H9 (cell line): ENCODE measurements around the gene PIP4K2A. TPM values are rescaled to one million over a fixed set of nuclear protein-coding genes. Genes with fewer than 3 reads are reported as not detected.

Experiments used
- DNase-seq: peaks from one replicate; pipeline ENCODE4 v3.0.0-alpha.2; 2017
- H2AFZ ChIP-seq: one replicate; pipeline ENCODE4 v1.6.1; 2013; ENCODE audit warnings: mild to moderate bottlenecking, low read length, control low read depth, moderate library complexity
- H2AK5ac ChIP-seq: 2 replicates; pipeline ENCODE4 v1.6.1; 2013; ENCODE audit warnings: low read length, control low read depth, mixed read lengths; ENCODE audit not compliant: insufficient read length
- H2BK120ac ChIP-seq: one replicate; pipeline ENCODE4 v1.6.1; 2013; ENCODE audit warnings: low read depth, mild to moderate bottlenecking, low read length, control low read depth, inconsistent platforms; ENCODE audit not compliant: poor library complexity, severe bottlenecking
- H2BK12ac ChIP-seq: 2 replicates; pipeline ENCODE4 v1.6.1; 2013; ENCODE audit warnings: low read length, control low read depth, mixed read lengths, low read depth; ENCODE audit not compliant: insufficient read length
- H2BK15ac ChIP-seq: 2 replicates; pipeline ENCODE4 v1.6.1; 2013; ENCODE audit warnings: low read depth, low read length, control low read depth
- H2BK20ac ChIP-seq: one replicate; pipeline ENCODE4 v1.6.1; 2013; ENCODE audit warnings: low read depth, mild to moderate bottlenecking, low read length, control low read depth, inconsistent platforms; ENCODE audit not compliant: poor library complexity, severe bottlenecking
- H2BK5ac ChIP-seq: 2 replicates; pipeline ENCODE4 v1.6.1; 2013; ENCODE audit warnings: low read length, control low read depth, mixed read lengths; ENCODE audit not compliant: insufficient read length
- H3K14ac ChIP-seq: 2 replicates; pipeline ENCODE4 v1.6.1; 2013; ENCODE audit warnings: low read length, control low read depth; ENCODE audit not compliant: insufficient read depth
- H3K18ac ChIP-seq: 2 replicates; pipeline ENCODE4 v1.6.1; 2013; ENCODE audit warnings: low read depth, mild to moderate bottlenecking, mixed read lengths, low read length, control low read depth; ENCODE audit not compliant: insufficient read length
- H3K23ac ChIP-seq: 2 replicates; pipeline ENCODE4 v1.6.1; 2013; ENCODE audit warnings: low read length, control low read depth, mixed read lengths, low read depth; ENCODE audit not compliant: insufficient read length
- H3K23me2 ChIP-seq: 2 replicates; pipeline ENCODE4 v1.6.1; 2013; ENCODE audit warnings: low read depth, mild to moderate bottlenecking, mixed read lengths, low read length, control low read depth; ENCODE audit not compliant: insufficient read length, poor library complexity, severe bottlenecking
- H3K27ac ChIP-seq: 2 replicates; pipeline ENCODE4 v1.5.1; 2013; ENCODE audit warnings: low read length, control low read depth, mixed read lengths, low read depth; ENCODE audit not compliant: insufficient read length
- H3K27me3 ChIP-seq: 2 replicates; pipeline ENCODE4 v1.6.1; 2013; ENCODE audit warnings: low read length, control low read depth, inconsistent platforms; ENCODE audit not compliant: insufficient read depth
- H3K4ac ChIP-seq: 2 replicates; pipeline ENCODE4 v1.6.1; 2013; ENCODE audit warnings: low read depth, mild to moderate bottlenecking, control low read depth, inconsistent platforms, low read length, moderate library complexity
- H3K4me1 ChIP-seq: 2 replicates; pipeline ENCODE4 v1.6.1; 2013; ENCODE audit warnings: low read length, control low read depth, inconsistent platforms; ENCODE audit not compliant: insufficient read depth
- H3K4me2 ChIP-seq: 2 replicates; pipeline ENCODE4 v1.6.1; 2013; ENCODE audit warnings: low read length, control low read depth, mixed read lengths; ENCODE audit not compliant: insufficient read length, insufficient read depth
- H3K56ac ChIP-seq: 2 replicates; pipeline ENCODE4 v1.6.1; 2013; ENCODE audit warnings: low read depth, mild to moderate bottlenecking, mixed read lengths, low read length, control low read depth; ENCODE audit not compliant: insufficient read length
- H3K79me1 ChIP-seq: 2 replicates; pipeline ENCODE4 v1.6.1; 2013; ENCODE audit warnings: low read depth, mild to moderate bottlenecking, moderate library complexity, low read length, control low read depth, inconsistent platforms; ENCODE audit not compliant: insufficient read depth, poor library complexity, severe bottlenecking
- H3K79me2 ChIP-seq: 2 replicates; pipeline ENCODE4 v1.6.1; 2013; ENCODE audit warnings: low read length, control low read depth, inconsistent platforms; ENCODE audit not compliant: insufficient read depth
- H3K9ac ChIP-seq: 2 replicates; pipeline ENCODE4 v1.6.1; 2013; ENCODE audit warnings: low read length, control low read depth, mixed read lengths; ENCODE audit not compliant: insufficient read length; ENCODE audit errors: extremely low read depth
- H3K9me3 ChIP-seq: one replicate; pipeline ENCODE4 v1.6.1; 2013; ENCODE audit warnings: low read depth, low read length, inconsistent platforms; ENCODE audit not compliant: control insufficient read depth
- H3T11ph ChIP-seq: one replicate; pipeline ENCODE4 v1.6.1; 2013; ENCODE audit warnings: mild to moderate bottlenecking, low read length, control low read depth, inconsistent platforms
- H4K20me1 ChIP-seq: one replicate; pipeline ENCODE4 v1.6.1; 2013; ENCODE audit not compliant: control insufficient read depth, insufficient read length, insufficient read depth
- H4K5ac ChIP-seq: 2 replicates; pipeline ENCODE4 v1.6.1; 2013; ENCODE audit warnings: low read depth, mild to moderate bottlenecking, mixed read lengths, low read length, control low read depth; ENCODE audit not compliant: insufficient read length
- H4K8ac ChIP-seq: replicated peaks from 2 replicates; pipeline ENCODE4 v1.6.1; 2013; ENCODE audit warnings: low read length, control low read depth, mixed read lengths, low read depth; ENCODE audit not compliant: insufficient read length
- H4K91ac ChIP-seq: 2 replicates; pipeline ENCODE4 v1.6.1; 2013; ENCODE audit warnings: low read depth, mild to moderate bottlenecking, moderate library complexity, mixed read lengths, low read length, control low read depth; ENCODE audit not compliant: insufficient read length
- H3K27ac Mint-ChIP-seq, 3 experiments: 2 replicates in 2 of 3; 3 replicates in 1 of 3; pipeline ENCODE4 v1.8.0; 2020 to 2021; ENCODE audit warnings: mixed read lengths in 3 of 3, mild to moderate bottlenecking in 1 of 3, moderate library complexity in 1 of 3
- H3K27me3 Mint-ChIP-seq: 2 replicates; pipeline ENCODE4 v1.8.0; 2021; ENCODE audit warnings: low read depth, mild to moderate bottlenecking, moderate library complexity, mixed read lengths
- H3K36me3 Mint-ChIP-seq, 3 experiments: 2 replicates in 2 of 3; 3 replicates in 1 of 3; pipeline ENCODE4 v1.8.0; 2020 to 2021; ENCODE audit warnings: low read depth in 3 of 3, mixed read lengths in 3 of 3; ENCODE audit not compliant: insufficient read depth in 1 of 3
- H3K4me1 Mint-ChIP-seq, 2 experiments: 2 replicates each; pipeline ENCODE4 v1.8.0; 2020; ENCODE audit warnings: mixed read lengths in 2 of 2
- H3K4me3 Mint-ChIP-seq, 2 experiments: 2 replicates in 1 of 2; 3 replicates in 1 of 2; pipeline ENCODE4 v1.8.0; 2020 to 2021; ENCODE audit warnings: mild to moderate bottlenecking in 2 of 2, mixed read lengths in 2 of 2, moderate library complexity in 1 of 2
- H3K9me3 Mint-ChIP-seq, 2 experiments: 2 replicates in 1 of 2; 3 replicates in 1 of 2; pipeline ENCODE4 v1.8.0; 2020; ENCODE audit warnings: mild to moderate bottlenecking in 2 of 2, mixed read lengths in 2 of 2, moderate library complexity in 1 of 2
- WGBS: extraction: QIAGEN DNeasy Blood & Tissue Kit; methylation state at CpG from one replicate; pipeline ENCODE4 v1.1.7; 2013; ENCODE audit warnings: missing lambda C conversion rate, low lambda C conversion rate, mixed read lengths; ENCODE audit not compliant: insufficient read length; ENCODE audit errors: extremely low coverage; 5-methylcytosine and 5-hydroxymethylcytosine counted together
- total RNA-seq: library from RNA; stranded (reverse); gene quantifications from 2 replicates; pipeline ENCODE4 v1.2.1, GENCODE V29; 2021
- TF ChIP-seq, protein P1 (sequence below): fragments of 200-600 bp; sonication (generic); conservative IDR thresholded peaks from 3 replicates; pipeline ENCODE4 v1.8.0; 2021; ENCODE audit warnings: antibody characterized with exemption, mild to moderate bottlenecking

The PIP4K2A gene
- total RNA-seq, 1 experiment from 2014 or later: 33.6 TPM

DNA sequence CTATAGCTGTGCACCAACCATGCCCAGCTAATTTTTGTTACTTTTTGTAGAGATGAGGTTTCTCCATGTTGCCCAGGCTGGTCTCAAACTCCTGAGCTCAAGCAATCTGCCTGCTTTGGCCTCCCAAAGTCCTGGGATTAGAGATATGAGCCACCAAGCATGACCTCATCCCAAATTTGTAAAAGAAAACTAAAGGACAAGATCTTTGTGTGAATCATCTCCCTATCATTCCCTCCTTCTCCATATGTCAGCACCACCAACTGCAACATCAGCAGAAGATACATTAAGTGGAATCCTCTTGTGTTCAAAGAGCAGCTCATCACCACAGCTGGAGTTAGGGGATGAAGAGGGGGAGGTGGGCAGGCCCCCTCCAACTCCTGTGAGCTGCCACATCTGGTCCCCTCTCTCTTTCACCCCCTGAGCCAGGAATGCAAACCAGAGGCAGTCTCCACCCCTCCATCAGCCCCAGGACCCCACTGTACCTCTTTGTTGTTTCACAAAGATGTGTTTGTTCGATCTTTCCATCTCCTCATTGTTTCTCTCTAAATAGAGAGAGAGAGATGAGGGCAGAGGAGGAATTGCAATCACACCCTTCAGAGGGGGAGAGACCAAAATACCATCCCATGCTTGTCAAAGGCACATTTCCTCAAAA lies 47.3 kb upstream of the PIP4K2A start:
- no peaks in the 10 kb centered on the region for H3K9me3 Mint-ChIP-seq
- no peak overlapping the region for H2BK12ac ChIP-seq
- H2AFZ ChIP-seq: no peak overlapping the region
- no peak overlapping the region for H4K5ac ChIP-seq
- no peaks in the 10 kb centered on the region; the same call in none of the 2 replicates for H3K27me3 Mint-ChIP-seq
- H3K9ac ChIP-seq: no peak overlapping the region
- no peaks in the 10 kb centered on the region for H3K4me1 ChIP-seq
- no peak overlapping the region for H2BK120ac ChIP-seq
- no peak overlapping the region for H3K27ac ChIP-seq
- H4K8ac ChIP-seq: no peak overlapping the region
- DNase-seq: no peak
- H4K91ac ChIP-seq: no peak overlapping the region
- no peaks in the 10 kb centered on the region for H3K79me1 ChIP-seq
- peaks cover 0 to 2% (median 0%) of the 10 kb centered on the region in 3 experiments; a peak in 1 of 7 replicates for H3K36me3 Mint-ChIP-seq
- no peak overlapping the region for H3K4me2 ChIP-seq
- H4K20me1 ChIP-seq: no peaks in the 10 kb centered on the region
- no peak overlapping the region for H3K56ac ChIP-seq
- no peak overlapping the region for H3K18ac ChIP-seq
- no peak overlapping the region for H3K4ac ChIP-seq
- H3K14ac ChIP-seq: no peak overlapping the region
- H2BK15ac ChIP-seq: no peak overlapping the region
- TF ChIP-seq, protein P1, sequence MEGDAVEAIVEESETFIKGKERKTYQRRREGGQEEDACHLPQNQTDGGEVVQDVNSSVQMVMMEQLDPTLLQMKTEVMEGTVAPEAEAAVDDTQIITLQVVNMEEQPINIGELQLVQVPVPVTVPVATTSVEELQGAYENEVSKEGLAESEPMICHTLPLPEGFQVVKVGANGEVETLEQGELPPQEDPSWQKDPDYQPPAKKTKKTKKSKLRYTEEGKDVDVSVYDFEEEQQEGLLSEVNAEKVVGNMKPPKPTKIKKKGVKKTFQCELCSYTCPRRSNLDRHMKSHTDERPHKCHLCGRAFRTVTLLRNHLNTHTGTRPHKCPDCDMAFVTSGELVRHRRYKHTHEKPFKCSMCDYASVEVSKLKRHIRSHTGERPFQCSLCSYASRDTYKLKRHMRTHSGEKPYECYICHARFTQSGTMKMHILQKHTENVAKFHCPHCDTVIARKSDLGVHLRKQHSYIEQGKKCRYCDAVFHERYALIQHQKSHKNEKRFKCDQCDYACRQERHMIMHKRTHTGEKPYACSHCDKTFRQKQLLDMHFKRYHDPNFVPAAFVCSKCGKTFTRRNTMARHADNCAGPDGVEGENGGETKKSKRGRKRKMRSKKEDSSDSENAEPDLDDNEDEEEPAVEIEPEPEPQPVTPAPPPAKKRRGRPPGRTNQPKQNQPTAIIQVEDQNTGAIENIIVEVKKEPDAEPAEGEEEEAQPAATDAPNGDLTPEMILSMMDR: no peak
- no peaks in the 10 kb centered on the region for H3K23me2 ChIP-seq
- no peak overlapping the region for H3T11ph ChIP-seq
- no peak overlapping the region for H3K27ac Mint-ChIP-seq
- peaks cover 12 to 14% of the 10 kb centered on the region in 2 experiments for H3K4me1 Mint-ChIP-seq
- no peaks in the 10 kb centered on the region for H3K79me2 ChIP-seq
- WGBS: no CpG with 5 or more reads among the region's 1 CpG
- H2BK20ac ChIP-seq: no peak overlapping the region
- no peaks in the 10 kb centered on the region for H3K9me3 ChIP-seq
- no peak overlapping the region for H3K23ac ChIP-seq
- H2BK5ac ChIP-seq: no peak overlapping the region
- H2AK5ac ChIP-seq: no peak overlapping the region
- H3K27me3 ChIP-seq: no peaks in the 10 kb centered on the region
- H3K4me3 Mint-ChIP-seq: no peak overlapping the region
